ENCODE data around the gene EMX2. TPM values are rescaled to one million over a fixed set of nuclear protein-coding genes. Genes with fewer than 3 reads are reported as not detected.
"Not testable (repeated sequence)": the region's sequence is repeated elsewhere in the genome, so short reads cannot be mapped to it uniquely, and the experiment has no call there.

Gene EMX2
- total RNA-seq, 2 donors from 2014 or later, result 0.26 to 0.56 TPM

- intact Hi-C loops (cut with DNase I), result no loop called here
- no peak for ATAC-seq
- no peak for DNase-seq
Measured at GRCh38 chr10:117581961-117582360, 39.4 kb downstream of the EMX2 start.

- ATAC-seq; intact Hi-C loops (cut with DNase I); DNase-seq: not testable (repeated sequence)
Measured at GRCh38 chr10:117584831-117585230, 42.3 kb downstream of the EMX2 start.

- no peak for DNase-seq
- intact Hi-C loops (cut with DNase I), result no loop called here
- no peak for ATAC-seq
Measured at GRCh38 chr10:117587036-117587435, 44.5 kb downstream of the EMX2 start.

- intact Hi-C loops (cut with DNase I), result no loop called here
- ATAC-seq (no peak), DNase-seq (no peak)
Measured at GRCh38 chr10:117590101-117590875, 47.7 kb downstream of the EMX2 start.

GRCh38 chr10:117591043-117591442 lies 48.5 kb downstream of the EMX2 start:
- intact Hi-C loops (cut with DNase I), result no loop called here
- ATAC-seq, result no peak

GRCh38 chr10:117594722-117595121 lies 52.2 kb downstream of the EMX2 start:
- intact Hi-C loops (cut with DNase I), result no loop called here
- ATAC-seq (no peak), DNase-seq (no peak)

More at GRCh38 chr10:117591043-117591442, 48.5 kb downstream of the EMX2 start:
- DNase-seq, result no peak

GRCh38 chr10:117596706-117597105 lies 54.2 kb downstream of the EMX2 start:
- intact Hi-C loops (cut with DNase I), result no loop called here
- ATAC-seq (no peak), DNase-seq (no peak)

GRCh38 chr10:117597216-117597615 lies 54.7 kb downstream of the EMX2 start:
- no peak for DNase-seq
- intact Hi-C loops (cut with DNase I), result no loop called here
- no peak for ATAC-seq

Other genes starting within 250 kb of the EMX2 start
- 10 to 100 TPM; 22.2 to 28.5 TPM for gene PDZD8, start 167.3 kb upstream of the EMX2 start, total RNA-seq

All from left cardiac atrium (tissue), 4 donors.